Tibial nerve (tissue), 4 donors: ENCODE measurements around the gene DTNB. TPM values are rescaled to one million over a fixed set of nuclear protein-coding genes. Genes with fewer than 3 reads are reported as not detected.

Source experiments
- DNase-seq, 2 donors: peaks; one replicate each; pipeline ENCODE4 v3.0.0-alpha.2; 2019; ENCODE audit warnings: low spot score in 2 of 2
- H3K27ac ChIP-seq, 4 donors: fragments of 200-600 bp; sonication (generic) in 3 of 4; one replicate each; pipeline ENCODE4 v1.5.1; 2017 to 2019; ENCODE audit warnings: mild to moderate bottlenecking in 1 of 4
- H3K27me3 ChIP-seq, 2 donors: fragments of 200-600 bp; sonication (generic) in 1 of 2; one replicate each; pipeline versions ENCODE4 v1.5.1 to v1.6.0; 2017 to 2019
- H3K36me3 ChIP-seq, 3 donors: fragments of 200-600 bp; sonication (generic); one replicate each; pipeline ENCODE4 v1.5.1; 2018 to 2019
- H3K4me1 ChIP-seq, 4 donors: fragments of 200-600 bp; sonication (generic) in 3 of 4; one replicate each; pipeline ENCODE4 v1.5.1; 2017 to 2019
- H3K4me3 ChIP-seq, 4 donors: fragments of 200-600 bp; sonication (generic) in 3 of 4; one replicate each; pipeline ENCODE4 v1.5.1; 2017 to 2019; ENCODE audit warnings: mild to moderate bottlenecking in 1 of 4, moderate library complexity in 1 of 4
- H3K9me3 ChIP-seq, 4 donors: fragments of 200-600 bp; sonication (generic) in 3 of 4; one replicate each; pipeline ENCODE4 v1.5.1; 2017 to 2019
- CTCF ChIP-seq, 5 experiments: fragments of 200-600 bp in 3 of 5; fragments of 450-650 bp in 2 of 5; sonication (generic) in 3 of 5; IDR thresholded peaks; one replicate each; pipeline ENCODE4 v1.5.1; 2016 to 2019; ENCODE audit warnings: antibody characterized with exemption in 5 of 5, mild to moderate bottlenecking in 3 of 5, moderate library complexity in 2 of 5
- EP300 ChIP-seq, 2 donors: sonication (generic); formaldehyde crosslinking; IDR thresholded peaks; one replicate each; pipeline ENCODE4 v1.6.1; 2017; ENCODE audit warnings: antibody characterized with exemption in 2 of 2, mild to moderate bottlenecking in 1 of 2
- POLR2A ChIP-seq, 2 donors: fragments of 450-650 bp; IDR thresholded peaks; one replicate each; pipeline ENCODE4 v1.6.1; 2017; ENCODE audit warnings: antibody characterized with exemption in 2 of 2, mild to moderate bottlenecking in 2 of 2, moderate library complexity in 2 of 2
- WGBS, 2 donors: methylation state at CpG; one replicate each; pipeline ENCODE4 v1.1.5; 2018; 5-methylcytosine and 5-hydroxymethylcytosine counted together
- total RNA-seq, 4 donors: library from RNA; depleted of rRNA; stranded (reverse); fragments of >200 nt; gene quantifications; one replicate each; pipeline ENCODE4 v1.1.0, GENCODE V29; 2016

DTNB gene
- total RNA-seq, 4 donors from 2014 or later, result 9.4 to 18.6 (median 13.1) TPM

GRCh38 chr2:25506226-25506625 lies 167.2 kb downstream of the DTNB start:
- Histone ChIP-seq H3K4me1 (no peaks in the 10 kb centered on the region), H3K27ac (no peak overlapping the region), H3K27me3 (no peaks in the 10 kb centered on the region), H3K36me3 (no peaks in the 10 kb centered on the region), H3K4me3 (no peak overlapping the region), H3K9me3 (no peaks in the 10 kb centered on the region)
- 87 to 89% methylated on average over 3 of the region's 3 CpGs for WGBS, 2 donors
- DNase-seq, result no peak
- TF ChIP-seq POLR2A (IDR thresholded peaks at IDR 0.05) (no peak), CTCF (IDR thresholded peaks at IDR 0.05) (no peak), EP300 (IDR thresholded peaks at IDR 0.05) (no peak)

GRCh38 chr2:25505622-25506021 lies 167.8 kb downstream of the DTNB start:
- Histone ChIP-seq H3K4me1 (no peaks in the 10 kb centered on the region), H3K36me3 (no peaks in the 10 kb centered on the region), H3K9me3 (no peaks in the 10 kb centered on the region), H3K27me3 (no peaks in the 10 kb centered on the region), H3K27ac (no peak overlapping the region), H3K4me3 (no peak overlapping the region)
- WGBS, 2 donors, result 94 to 98% methylated on average over 2 of the region's 2 CpGs
- TF ChIP-seq EP300 (IDR thresholded peaks at IDR 0.05) (no peak), POLR2A (IDR thresholded peaks at IDR 0.05) (no peak), CTCF (IDR thresholded peaks at IDR 0.05) (no peak)
- no peak for DNase-seq

- Histone ChIP-seq H3K4me1 (no peaks in the 10 kb centered on the region), H3K27me3 (no peaks in the 10 kb centered on the region), H3K4me3 (no peak overlapping the region), H3K9me3 (no peaks in the 10 kb centered on the region), H3K36me3 (no peaks in the 10 kb centered on the region), H3K27ac (no peak overlapping the region)
- 74 to 78% methylated on average over 3 of the region's 3 CpGs for WGBS, 2 donors
- TF ChIP-seq POLR2A (IDR thresholded peaks at IDR 0.05), result no peak
- TF ChIP-seq EP300 (IDR thresholded peaks at IDR 0.05), result no peak
- TF ChIP-seq CTCF (IDR thresholded peaks at IDR 0.05), result no peak
- DNase-seq, result no peak
Measured at GRCh38 chr2:25505182-25505581, 168.2 kb downstream of the DTNB start.

- Histone ChIP-seq H3K36me3 (no peaks in the 10 kb centered on the region), H3K9me3 (no peaks in the 10 kb centered on the region), H3K27ac (no peak overlapping the region), H3K27me3 (no peaks in the 10 kb centered on the region), H3K4me1 (no peaks in the 10 kb centered on the region), H3K4me3 (no peak overlapping the region)
- 96 to 98% methylated on average over 2 of the region's 2 CpGs for WGBS, 2 donors
- no peak for DNase-seq
- TF ChIP-seq POLR2A (IDR thresholded peaks at IDR 0.05) (no peak), EP300 (IDR thresholded peaks at IDR 0.05) (no peak), CTCF (IDR thresholded peaks at IDR 0.05) (no peak)
Measured at GRCh38 chr2:25504266-25504665, 169.1 kb downstream of the DTNB start.

- 77 to 87% methylated on average over 3 of the region's 3 CpGs for WGBS, 2 donors
- no peak overlapping the region for H3K4me3 ChIP-seq
- no peak for DNase-seq
- TF ChIP-seq POLR2A (IDR thresholded peaks at IDR 0.05), result no peak
- TF ChIP-seq CTCF (IDR thresholded peaks at IDR 0.05), result no peak
- no peak for TF ChIP-seq EP300 (IDR thresholded peaks at IDR 0.05)
- no peaks in the 10 kb centered on the region for H3K4me1 ChIP-seq
- no peaks in the 10 kb centered on the region for H3K36me3 ChIP-seq
- no peak overlapping the region for H3K27ac ChIP-seq
- H3K9me3 ChIP-seq, result no peaks in the 10 kb centered on the region
- no peaks in the 10 kb centered on the region for H3K27me3 ChIP-seq
Measured at GRCh38 chr2:25499157-25499556, 174.2 kb downstream of the DTNB start.
